ENCODE data around the gene CUBN.

GRCh38 chr10:17109046-17109445, 20.6 kb downstream of the CUBN start:
- TF ChIP-seq CTCF (conservative IDR thresholded peaks at IDR 0.05 in 1 of 2, IDR thresholded peaks at IDR 0.05 in 1 of 2; ENCODE audit: extremely low read depth in 1 of 2, insufficient read depth in 1 of 2, low read depth in 1 of 2, low read length in 2 of 2) (no peak), EZH2 (IDR thresholded peaks at IDR 0.05; ENCODE audit: borderline replicate concordance, low read length) (no peak)

All from mammary epithelial cell (primary cell).